GM18517 (cell line): ENCODE measurements around the gene SEMA4G.
"Not testable (repeated sequence)": the region's sequence is repeated elsewhere in the genome, so short reads cannot be mapped to it uniquely, and the experiment has no call there.

Source experiments
- ATAC-seq: cut with Tn5 transposase; IDR thresholded peaks from one replicate; pipeline ENCODE4 v1.9.1; 2021; ENCODE audit warnings: mild to moderate bottlenecking, moderate library complexity; ENCODE audit not compliant: unreplicated experiment

Gene SEMA4G

DNA sequence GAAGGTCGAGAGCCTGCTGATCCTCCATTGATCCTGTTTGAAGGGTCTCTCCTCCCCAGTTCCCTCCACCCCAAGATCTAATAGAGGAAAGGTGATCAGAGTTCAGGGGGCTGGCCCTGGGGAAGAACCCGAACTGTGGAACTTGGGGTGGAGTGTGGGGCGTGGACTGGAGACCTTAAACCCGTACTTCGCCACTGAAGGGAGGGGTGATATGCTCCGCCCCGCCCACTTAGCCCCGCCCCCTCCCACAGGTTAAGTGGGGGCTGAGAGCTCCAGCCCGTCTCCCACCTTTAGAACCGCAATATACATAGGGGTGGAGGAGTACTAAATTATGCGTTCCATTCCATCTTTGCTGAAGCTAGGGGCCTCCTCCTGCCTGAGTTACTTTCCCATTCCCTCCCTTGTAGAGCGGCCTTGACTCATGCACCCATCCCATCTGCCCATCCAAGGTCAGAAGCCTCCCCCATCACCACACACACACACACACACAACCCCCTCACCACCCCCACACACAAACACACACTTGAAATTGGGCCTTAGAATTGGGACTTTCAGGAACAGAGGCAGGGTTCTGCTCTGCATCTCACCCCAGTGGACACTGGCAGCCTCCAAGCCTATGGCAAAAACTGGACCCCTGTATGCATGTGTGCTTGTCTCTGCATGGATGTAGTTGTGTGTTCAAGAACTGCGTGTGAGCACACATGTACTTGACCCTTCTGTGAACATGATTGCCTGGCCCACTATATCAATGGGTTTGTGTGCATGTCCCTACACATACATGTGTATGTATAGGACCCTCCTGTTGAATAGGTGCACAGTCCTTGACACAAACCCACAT is 991 bp downstream of the SEMA4G start:
- ATAC-seq: no peak

GRCh38 chr10:100970914-100971811 is 1.9 kb downstream of the SEMA4G start:
- no peak for ATAC-seq

- no peak for ATAC-seq
These were observed 3.0 kb downstream of the SEMA4G start for GRCh38 chr10:100972115-100972903.

DNA sequence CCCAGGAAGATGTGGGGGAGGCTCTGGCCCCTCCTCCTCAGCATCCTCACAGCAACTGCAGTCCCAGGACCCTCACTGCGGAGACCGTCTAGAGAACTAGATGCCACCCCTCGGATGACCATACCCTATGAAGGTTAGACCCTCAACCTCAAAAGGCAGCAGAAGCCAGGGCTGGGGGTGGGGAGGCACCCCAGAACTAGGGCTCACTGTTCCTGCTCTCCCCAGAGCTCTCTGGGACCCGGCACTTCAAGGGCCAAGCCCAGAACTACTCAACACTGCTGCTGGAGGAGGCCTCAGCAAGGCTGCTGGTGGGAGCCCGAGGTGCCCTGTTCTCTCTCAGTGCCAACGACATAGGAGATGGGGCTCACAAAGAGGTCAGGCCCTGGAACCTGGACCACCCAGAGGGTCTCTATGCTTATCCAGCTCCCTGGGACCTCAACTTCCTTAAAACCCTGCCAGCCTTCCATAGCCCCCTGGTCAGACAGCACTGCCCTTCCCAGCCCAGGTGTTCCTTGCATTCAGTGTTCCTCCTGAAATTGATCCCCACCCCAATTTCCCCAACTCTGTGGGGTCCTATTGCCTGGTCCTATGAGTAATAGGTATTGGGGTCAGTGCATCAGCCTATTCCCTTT is 3.7 kb downstream of the SEMA4G start:
- ATAC-seq: no peak

DNA sequence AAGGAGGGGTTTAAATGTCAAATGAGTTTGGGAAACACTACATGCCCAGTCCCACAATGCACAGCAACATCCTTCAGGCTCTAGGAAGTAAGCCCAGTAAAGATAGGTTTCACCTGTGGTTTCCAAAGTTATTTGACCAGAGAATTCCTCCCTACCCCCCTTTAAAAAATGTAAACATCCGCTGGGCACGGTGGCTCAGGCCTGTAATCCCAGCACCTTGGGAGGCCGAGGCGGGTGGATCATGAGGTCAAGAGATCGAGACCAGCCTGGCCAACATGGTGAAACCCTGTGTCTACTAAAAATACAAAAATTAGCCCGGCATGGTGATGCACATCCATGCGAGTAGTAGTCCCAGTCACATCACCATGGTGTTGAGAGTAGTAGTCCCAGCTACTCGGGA is 6.1 kb downstream of the SEMA4G start:
- ATAC-seq: not testable (repeated sequence)

GRCh38 chr10:100976906-100977305 is 7.6 kb downstream of the SEMA4G start:
- no peak for ATAC-seq

DNA sequence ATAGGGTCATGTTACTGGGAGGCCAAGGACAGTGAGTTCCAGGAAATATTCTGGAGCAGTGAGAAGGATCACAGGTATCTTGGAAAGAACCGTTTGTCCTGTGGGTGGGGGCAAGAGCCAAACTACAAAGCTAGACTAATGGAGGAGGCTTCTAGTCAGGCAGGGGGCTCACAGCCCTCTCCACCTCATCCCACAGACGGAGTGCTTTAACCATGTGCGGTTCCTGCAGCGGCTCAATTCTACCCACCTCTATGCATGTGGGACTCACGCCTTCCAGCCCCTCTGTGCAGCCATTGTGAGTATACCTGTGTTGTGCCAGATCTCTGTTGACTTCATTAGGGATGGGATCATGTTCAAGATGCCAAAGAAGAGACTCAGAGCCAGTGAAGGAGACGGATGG is 8.1 kb downstream of the SEMA4G start:
- ATAC-seq: no peak

DNA sequence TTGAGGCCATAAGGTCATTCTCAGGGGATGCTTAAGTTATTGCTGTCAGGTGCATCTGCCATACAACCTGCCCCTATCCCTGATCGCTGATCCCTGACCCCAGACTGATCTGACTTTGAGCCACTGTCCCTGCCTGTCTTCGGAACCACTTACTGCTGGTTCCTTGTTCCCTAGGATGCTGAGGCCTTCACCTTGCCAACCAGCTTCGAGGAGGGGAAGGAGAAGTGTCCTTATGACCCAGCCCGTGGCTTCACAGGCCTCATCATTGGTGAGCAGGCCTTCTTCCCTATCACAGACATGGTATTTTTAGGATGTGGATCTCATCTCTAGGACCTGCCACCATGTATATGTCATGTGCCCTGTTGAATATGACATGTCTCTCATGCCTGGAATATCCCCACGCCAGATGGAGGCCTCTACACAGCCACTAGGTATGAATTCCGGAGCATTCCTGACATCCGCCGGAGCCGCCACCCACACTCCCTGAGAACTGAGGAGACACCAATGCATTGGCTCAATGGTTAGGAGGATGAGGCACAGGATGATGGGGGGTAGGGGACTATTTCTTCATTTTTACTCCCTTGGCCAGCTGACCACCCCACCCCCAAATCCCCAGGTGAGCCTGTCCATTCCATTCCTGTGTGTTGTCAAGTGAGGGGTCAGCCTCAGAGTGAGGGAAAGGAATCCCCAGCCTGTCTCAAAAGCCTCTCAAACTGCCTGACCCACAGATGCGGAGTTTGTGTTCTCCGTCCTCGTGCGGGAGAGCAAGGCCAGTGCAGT is 9.0 kb downstream of the SEMA4G start:
- ATAC-seq: no peak

GRCh38 chr10:100978901-100979195 is 9.5 kb downstream of the SEMA4G start:
- ATAC-seq: no peak

- no peak for ATAC-seq
These were observed 10.5 kb downstream of the SEMA4G start for GRCh38 chr10:100979791-100980272.

- ATAC-seq: no peak
These were observed 11.0 kb downstream of the SEMA4G start for GRCh38 chr10:100980311-100980710.

- no peak for ATAC-seq
These were observed 11.4 kb downstream of the SEMA4G start for GRCh38 chr10:100980711-100981110.

- no peak for ATAC-seq
These were observed 12.0 kb downstream of the SEMA4G start for GRCh38 chr10:100981178-100981772.

DNA sequence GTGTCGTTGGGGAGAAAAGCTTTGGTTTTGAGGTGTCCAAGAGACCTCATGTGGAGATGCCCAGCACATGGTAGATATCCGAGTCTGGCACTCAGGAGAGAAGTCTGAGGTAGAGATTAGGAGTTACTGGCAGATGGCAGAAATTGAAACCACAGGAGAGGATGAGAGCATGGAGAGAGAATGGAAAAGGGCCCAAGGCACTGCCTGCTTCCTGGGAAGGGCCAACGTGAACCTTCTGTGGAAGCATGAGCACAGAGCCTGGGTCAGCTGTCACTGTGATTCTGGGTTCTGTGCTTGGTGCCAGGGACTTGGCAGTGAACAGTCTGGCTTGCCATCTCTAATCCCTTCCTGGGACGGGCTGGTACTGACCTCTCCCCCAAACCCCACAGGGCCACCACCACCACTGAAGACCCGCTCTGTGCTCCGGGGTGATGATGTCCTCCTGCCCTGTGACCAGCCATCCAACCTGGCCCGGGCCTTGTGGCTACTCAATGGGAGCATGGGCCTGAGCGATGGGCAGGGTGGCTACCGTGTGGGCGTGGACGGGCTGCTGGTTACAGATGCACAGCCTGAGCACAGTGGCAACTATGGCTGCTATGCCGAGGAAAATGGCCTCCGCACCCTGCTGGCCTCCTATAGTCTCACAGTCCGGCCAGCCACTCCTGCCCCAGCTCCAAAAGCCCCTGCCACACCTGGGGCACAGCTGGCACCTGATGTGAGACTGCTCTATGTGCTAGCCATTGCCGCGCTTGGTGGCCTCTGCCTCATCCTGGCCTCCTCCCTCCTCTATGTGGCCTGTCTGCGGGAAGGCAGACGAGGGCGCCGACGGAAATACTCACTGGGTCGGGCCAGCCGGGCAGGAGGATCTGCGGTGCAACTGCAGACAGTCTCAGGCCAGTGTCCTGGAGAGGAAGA is 13.9 kb downstream of the SEMA4G start:
- no peak for ATAC-seq

- no peak for ATAC-seq
These were observed 14.8 kb downstream of the SEMA4G start for GRCh38 chr10:100983868-100984671.

GRCh38 chr10:100984672-100985177 is 15.4 kb downstream of the SEMA4G start:
- no peak for ATAC-seq

DNA sequence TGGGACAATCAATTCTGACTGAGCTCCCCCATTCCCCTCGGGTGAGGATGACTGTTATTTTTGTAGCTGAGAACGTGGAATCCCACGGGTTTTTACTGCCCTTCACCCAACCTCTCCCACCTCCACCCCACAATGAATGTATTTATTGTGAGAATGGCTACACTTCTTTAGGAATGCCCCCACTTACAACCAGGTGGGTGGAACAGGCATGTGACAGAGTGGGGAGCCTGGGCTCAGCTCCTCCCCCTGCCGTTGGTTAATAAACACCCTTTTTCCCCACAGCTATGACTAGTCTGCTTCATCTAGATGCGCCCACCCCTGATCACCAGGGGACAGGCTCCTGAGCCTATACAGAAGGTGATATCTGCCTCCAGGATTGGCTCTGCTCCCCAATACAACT is 16.0 kb downstream of the SEMA4G start:
- no peak for ATAC-seq

GRCh38 chr10:100986623-100986951 is 17.3 kb downstream of the SEMA4G start:
- ATAC-seq: no peak
